Heart left ventricle (tissue), 16 donors: Measurements from ENCODE around the gene PAGE2B. TPM values are rescaled to one million over a fixed set of nuclear protein-coding genes. Genes with fewer than 3 reads are reported as not detected.
"Not testable (repeated sequence)": the region's sequence is repeated elsewhere in the genome, so short reads cannot be mapped to it uniquely, and the experiment has no call there.

Experiments used
- ATAC-seq, 4 donors: fragments of 200-7000 bp; cut with Tn5 transposase; one replicate each; pipeline ENCODE4 v1.9.1; 2020 to 2022; ENCODE audit warnings: moderate library complexity in 4 of 4, mild to moderate bottlenecking in 3 of 4, moderate number of reproducible peaks in 1 of 4
- DNase-seq, 5 donors: peaks; one replicate each; pipeline ENCODE4 v3.0.0-alpha.2; 2020
- H3K27ac ChIP-seq, 12 donors: fragments of 200-600 bp; sonication (generic) in 4 of 12; one replicate each; pipeline versions ENCODE4 v1.5.0 to v1.8.0; 2016 to 2022; ENCODE audit warnings: mild to moderate bottlenecking in 2 of 12
- H3K27me3 ChIP-seq, 9 donors: fragments of 200-600 bp; sonication (generic) in 2 of 9; one replicate each; pipeline versions ENCODE4 v1.5.1 to v1.8.0; 2016 to 2022; ENCODE audit warnings: mild to moderate bottlenecking in 3 of 9
- H3K36me3 ChIP-seq, 9 donors: fragments of 200-600 bp; sonication (generic) in 2 of 9; one replicate each; pipeline versions ENCODE4 v1.5.0 to v1.8.0; 2018 to 2022; ENCODE audit warnings: mild to moderate bottlenecking in 2 of 9
- H3K4me1 ChIP-seq, 12 donors: fragments of 200-600 bp; sonication (generic) in 4 of 12; one replicate each; pipeline versions ENCODE4 v1.5.0 to v1.8.0; 2016 to 2022; ENCODE audit warnings: mild to moderate bottlenecking in 3 of 12
- H3K4me3 ChIP-seq, 12 donors: fragments of 200-600 bp; sonication (generic) in 4 of 12; one replicate each; pipeline versions ENCODE4 v1.5.0 to v1.8.0; 2017 to 2022; ENCODE audit warnings: mild to moderate bottlenecking in 9 of 12, moderate library complexity in 4 of 12
- H3K9me3 ChIP-seq, 12 donors: fragments of 200-600 bp; sonication (generic) in 4 of 12; one replicate each; pipeline versions ENCODE4 v1.5.0 to v1.8.0; 2016 to 2022; ENCODE audit warnings: mild to moderate bottlenecking in 1 of 12
- CTCF ChIP-seq, 12 donors: fragments of 200-600 bp; sonication (generic) in 4 of 12; IDR thresholded peaks; one replicate each; pipeline versions ENCODE4 v1.5.0 to v1.8.0; 2018 to 2022; ENCODE audit warnings: antibody characterized with exemption in 12 of 12, mild to moderate bottlenecking in 5 of 12
- POLR2A ChIP-seq, 2 donors: fragments of 450-650 bp; IDR thresholded peaks; one replicate each; pipeline ENCODE4 v1.6.1; 2017; ENCODE audit warnings: antibody characterized with exemption in 2 of 2, mild to moderate bottlenecking in 2 of 2, moderate library complexity in 2 of 2
- WGBS, 4 donors: extraction: QIAGEN DNeasy Blood & Tissue Kit in 2 of 4; methylation state at CpG; one replicate each; pipeline versions ENCODE4 v1.1.5 to v1.1.7; 2013 to 2018; 5-methylcytosine and 5-hydroxymethylcytosine counted together
- intact Hi-C, 10 donors: fragments of 100-400 bp; cut with DNase I; formaldehyde crosslinking; loops; one replicate each; pipeline versions ENCODE4 v1.11.1 to v1.14.2; 2022
- polyA plus RNA-seq, 2 donors: library from polyadenylated mRNA; stranded (reverse); fragments of 200-250 nt; gene quantifications; one replicate each; pipeline ENCODE4 v1.2.3, GENCODE V29; 2013
- total RNA-seq, 9 donors: library from RNA; depleted of rRNA in 2 of 9; stranded (reverse); fragments of >200 nt in 2 of 9; fragmentation: NEBNext Ultra II Directional in 3 of 9; extraction: Animal tissue kit (Norgen Biotek cat#: 25700) in 3 of 9; gene quantifications; one replicate each; pipeline versions ENCODE4 v1.1.0 to v1.2.4, GENCODE V29; 2016 to 2023
- donor health status: ischemic (EF 13 %, LVEDD 7.1; RV severe dilation, severe dysfunction).
- donor health status: healthy with polysubstance abuse.
- donor health status: DM: no; HTN: yes; CAD: no.
- donor health status: DM: no; HTN: no; CAD: no.
- donor health status: ischemic (EF 25% LVEDD 6.9; RV normal size, moderate dysfunction).
- donor health status: ischemic (EF 25% LVEDD 5.7; RV mildly dilated, moderate dysfunction).
- donor health status: healthy.
- donor health status: DM: yes; HTN: yes; CAD: no.
- donor health status: ischemic (EF 35%, LVEDD 5.7; RV mildly dilated, moderate dysfunction).
- donor health status: nonischemic (EF 11% LVEDD 7.7; RV severe dilation, severe dysfunction).
- donor health status: DM: yes; HTN: yes; CAD: no.
- donor health status: PGD.
- donor health status: ischemic (EF 29% LVEDD 5.4; RV normal size, mild dysfunction).
- donor health status: nonischemic (EF 23%, LVEDD 6.1; RV moderate dilation, normal function).

Gene PAGE2B
- total and polyA plus RNA-seq, 11 donors: not detected

- Histone ChIP-seq H3K4me1 (no peaks in the 10 kb centered on the region), H3K27ac (no peak overlapping the region), H3K27me3 (no peaks in the 10 kb centered on the region), H3K36me3 (no peaks in the 10 kb centered on the region), H3K9me3 (no peaks in the 10 kb centered on the region), H3K4me3 (no peak overlapping the region)
- intact Hi-C loops: no loop called here
- WGBS, 4 donors: 37 to 63% (median 52%) methylated on average over 2 of the region's 2 CpGs
- no peak for DNase-seq
- ATAC-seq: no peak
- no peak for TF ChIP-seq CTCF (IDR thresholded peaks at IDR 0.05)
- TF ChIP-seq POLR2A (IDR thresholded peaks at IDR 0.05): no peak
These were observed 33.1 kb downstream of the PAGE2B start for GRCh38 chrX:55107911-55108310.

GRCh38 chrX:55109306-55109705 is 34.5 kb downstream of the PAGE2B start:
- H3K4me1 ChIP-seq: no peaks in the 10 kb centered on the region
- no peak overlapping the region for H3K27ac ChIP-seq
- H3K9me3 ChIP-seq: no peaks in the 10 kb centered on the region
- H3K36me3 ChIP-seq: no peaks in the 10 kb centered on the region
- H3K27me3 ChIP-seq: no peaks in the 10 kb centered on the region
- ATAC-seq (no peak), DNase-seq (no peak)
- intact Hi-C loops: no loop called here
- H3K4me3 ChIP-seq: no peak overlapping the region
- TF ChIP-seq POLR2A (IDR thresholded peaks at IDR 0.05) (no peak), CTCF (IDR thresholded peaks at IDR 0.05) (no peak)
- 36 to 64% (median 53%) methylated on average over 6 to 7 of the region's 7 CpGs for WGBS, 4 donors

- Histone ChIP-seq H3K27me3 (peaks cover 0 to 4% (median 0%) of the 10 kb centered on the region in 9 donors), H3K4me1 (no peaks in the 10 kb centered on the region), H3K9me3 (no peaks in the 10 kb centered on the region), H3K36me3 (no peaks in the 10 kb centered on the region), H3K27ac (no peak overlapping the region), H3K4me3 (no peak overlapping the region)
- 71 to 85% (median 79%) methylated on average over 8 of the region's 8 CpGs for WGBS, 4 donors
- TF ChIP-seq CTCF (IDR thresholded peaks at IDR 0.05) (no peak), POLR2A (IDR thresholded peaks at IDR 0.05) (no peak)
- intact Hi-C loops: no loop called here
- DNase-seq (no peak), ATAC-seq (no peak)
These were observed 36.9 kb downstream of the PAGE2B start for GRCh38 chrX:55111578-55112254.

- ATAC-seq, H3K27ac ChIP-seq, H3K4me1 ChIP-seq, H3K9me3 ChIP-seq, DNase-seq, intact Hi-C loops, H3K4me3 ChIP-seq, H3K36me3 ChIP-seq: not testable (repeated sequence)
- peaks cover 0 to 14% (median 0%) of the 10 kb centered on the region in 9 donors for H3K27me3 ChIP-seq
- WGBS, 4 donors: 35 to 45% (median 40%) methylated on average over 7 of the region's 7 CpGs
These were observed 41.8 kb downstream of the PAGE2B start for GRCh38 chrX:55116589-55116988.

- 61 to 96% (median 90%) methylated on average over 3 of the region's 3 CpGs for WGBS, 4 donors
- H3K27me3 ChIP-seq: peaks cover 0 to 31% (median 0%) of the 10 kb centered on the region in 9 donors
- intact Hi-C loops: no loop called here
These were observed 43.7 kb downstream of the PAGE2B start for GRCh38 chrX:55118574-55118973.

More at GRCh38 chrX:55118574-55118973, 43.7 kb downstream of the PAGE2B start:
- TF ChIP-seq CTCF (IDR thresholded peaks at IDR 0.05) (no peak), POLR2A (IDR thresholded peaks at IDR 0.05) (no peak)
- Histone ChIP-seq H3K36me3 (no peaks in the 10 kb centered on the region), H3K9me3 (no peaks in the 10 kb centered on the region), H3K27ac (no peak overlapping the region), H3K4me3 (no peak overlapping the region), H3K4me1 (no peaks in the 10 kb centered on the region)
- no peak for ATAC-seq
- no peak for DNase-seq
